ENCODE measurements around the gene RNF144B.

RNF144B gene

GRCh38 chr6:18478610-18479009 is 91.5 kb downstream of the RNF144B start:
- Histone ChIP-seq H3F3A (ENCODE audit: control insufficient read depth, insufficient read depth) (peaks cover 5% of the 10 kb centered on the region), H3K36me3 (ENCODE audit: control insufficient read depth, low read length) (no peaks in the 10 kb centered on the region), H3K27ac (ENCODE audit: low read depth, low read length) (no peak overlapping the region), H3K79me2 (ENCODE audit: control insufficient read depth, low read length) (no peaks in the 10 kb centered on the region), H3K4me1 (ENCODE audit: control insufficient read depth, low read length) (peaks cover 29% of the 10 kb centered on the region), H3K27me3 (ENCODE audit: control insufficient read depth, low read length) (no peaks in the 10 kb centered on the region), H3K4me2 (ENCODE audit: low read length) (no peak overlapping the region), H3K9me2 (replicated peaks; ENCODE audit: control insufficient read depth, low read length) (no peaks in the 10 kb centered on the region), H3K4me3 (ENCODE audit: low read length) (no peak overlapping the region), H3K9me3 (ENCODE audit: control insufficient read depth, insufficient read depth, low read length) (no peaks in the 10 kb centered on the region), H4K20me1 (ENCODE audit: control insufficient read depth, insufficient read depth, low read depth, low read length) (no peaks in the 10 kb centered on the region)
- TF ChIP-seq EZH2phosphoT487 (IDR thresholded peaks at IDR 0.05; ENCODE audit: borderline replicate concordance, low read length) (no peak), CTCF (IDR thresholded peaks at IDR 0.05; ENCODE audit: low read depth, low read length, poor library complexity, severe bottlenecking) (no peak)

GRCh38 chr6:18481870-18482269 is 94.7 kb downstream of the RNF144B start:
- H3K4me3 ChIP-seq (ENCODE audit: low read length) = no peak overlapping the region
- H3K27ac ChIP-seq (ENCODE audit: low read depth, low read length) = no peak overlapping the region
- H4K20me1 ChIP-seq (ENCODE audit: control insufficient read depth, insufficient read depth, low read depth, low read length) = no peaks in the 10 kb centered on the region
- H3K27me3 ChIP-seq (ENCODE audit: control insufficient read depth, low read length) = no peaks in the 10 kb centered on the region
- no peaks in the 10 kb centered on the region for H3K79me2 ChIP-seq (ENCODE audit: control insufficient read depth, low read length)
- H3K9me2 ChIP-seq (replicated peaks; ENCODE audit: control insufficient read depth, low read length) = no peaks in the 10 kb centered on the region
- H3K4me1 ChIP-seq (ENCODE audit: control insufficient read depth, low read length) = peaks cover 20% of the 10 kb centered on the region
- no peak overlapping the region for H3K4me2 ChIP-seq (ENCODE audit: low read length)
- H3K9me3 ChIP-seq (ENCODE audit: control insufficient read depth, insufficient read depth, low read length) = no peaks in the 10 kb centered on the region
- H3K36me3 ChIP-seq (ENCODE audit: control insufficient read depth, low read length) = no peaks in the 10 kb centered on the region
- peaks cover 5% of the 10 kb centered on the region for H3F3A ChIP-seq (ENCODE audit: control insufficient read depth, insufficient read depth)
- TF ChIP-seq CTCF (IDR thresholded peaks at IDR 0.05; ENCODE audit: low read depth, low read length, poor library complexity, severe bottlenecking) = no peak
- no peak for TF ChIP-seq EZH2phosphoT487 (IDR thresholded peaks at IDR 0.05; ENCODE audit: borderline replicate concordance, low read length)

- H3K9me2 ChIP-seq (replicated peaks; ENCODE audit: control insufficient read depth, low read length) = no peaks in the 10 kb centered on the region
- no peaks in the 10 kb centered on the region for H3K9me3 ChIP-seq (ENCODE audit: control insufficient read depth, insufficient read depth, low read length)
- no peaks in the 10 kb centered on the region for H4K20me1 ChIP-seq (ENCODE audit: control insufficient read depth, insufficient read depth, low read depth, low read length)
- H3F3A ChIP-seq (ENCODE audit: control insufficient read depth, insufficient read depth) = no peaks in the 10 kb centered on the region
- H3K79me2 ChIP-seq (ENCODE audit: control insufficient read depth, low read length) = no peaks in the 10 kb centered on the region
- no peaks in the 10 kb centered on the region for H3K4me1 ChIP-seq (ENCODE audit: control insufficient read depth, low read length)
- no peak for TF ChIP-seq EZH2phosphoT487 (IDR thresholded peaks at IDR 0.05; ENCODE audit: borderline replicate concordance, low read length)
- no peak for TF ChIP-seq CTCF (IDR thresholded peaks at IDR 0.05; ENCODE audit: low read depth, low read length, poor library complexity, severe bottlenecking)
- H3K4me2 ChIP-seq (ENCODE audit: low read length) = no peak overlapping the region
- H3K4me3 ChIP-seq (ENCODE audit: low read length) = no peak overlapping the region
- H3K27ac ChIP-seq (ENCODE audit: low read depth, low read length) = no peak overlapping the region
- H3K36me3 ChIP-seq (ENCODE audit: control insufficient read depth, low read length) = no peaks in the 10 kb centered on the region
- H3K27me3 ChIP-seq (ENCODE audit: control insufficient read depth, low read length) = no peaks in the 10 kb centered on the region
Measured at GRCh38 chr6:18485660-18486435, 98.7 kb downstream of the RNF144B start.
